SKM-1 treated with dmso at 0.1 percent for 144 hours (cell line): ENCODE data around the gene FBN1.

Experiments
- DNase-seq: peaks from one replicate; lab custom pipeline; 2025; ENCODE audit not compliant: unreplicated experiment; lab: John Stamatoyannopoulos, UW

Gene FBN1

DNA sequence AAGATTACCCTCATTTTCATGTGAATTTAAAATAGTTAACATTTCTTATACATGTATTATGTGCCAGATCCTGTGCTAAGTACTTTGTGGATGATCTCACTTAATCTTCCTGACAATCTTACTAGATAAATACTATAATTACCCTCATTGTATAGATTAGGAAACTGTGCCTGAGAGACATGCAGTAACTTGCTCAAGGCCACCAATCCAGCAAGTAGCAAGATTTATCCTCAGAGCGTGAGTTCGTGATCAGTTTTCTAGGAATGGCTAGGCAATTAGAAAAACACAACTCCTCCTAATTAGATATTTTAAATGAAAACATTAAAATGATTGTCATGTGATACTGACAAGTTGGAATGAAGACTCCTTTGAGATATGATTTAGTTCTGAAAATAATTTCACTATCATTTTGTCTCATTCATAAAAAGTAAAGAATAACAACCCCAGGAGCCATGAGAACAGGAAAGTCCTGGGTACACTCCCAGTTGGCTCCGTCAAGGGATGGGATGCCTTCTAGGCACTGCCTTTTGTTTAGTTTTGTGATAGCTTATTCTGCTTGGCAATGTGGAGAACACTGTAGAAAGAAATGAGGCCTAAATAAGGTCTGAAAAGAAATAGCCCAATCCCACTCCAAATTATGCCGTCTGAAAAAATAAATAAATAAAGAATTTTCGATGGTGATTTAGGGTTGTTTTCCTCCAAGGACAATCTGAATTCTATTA is 61.3 kb downstream of the FBN1 start:
- DNase-seq: no peak

DNA sequence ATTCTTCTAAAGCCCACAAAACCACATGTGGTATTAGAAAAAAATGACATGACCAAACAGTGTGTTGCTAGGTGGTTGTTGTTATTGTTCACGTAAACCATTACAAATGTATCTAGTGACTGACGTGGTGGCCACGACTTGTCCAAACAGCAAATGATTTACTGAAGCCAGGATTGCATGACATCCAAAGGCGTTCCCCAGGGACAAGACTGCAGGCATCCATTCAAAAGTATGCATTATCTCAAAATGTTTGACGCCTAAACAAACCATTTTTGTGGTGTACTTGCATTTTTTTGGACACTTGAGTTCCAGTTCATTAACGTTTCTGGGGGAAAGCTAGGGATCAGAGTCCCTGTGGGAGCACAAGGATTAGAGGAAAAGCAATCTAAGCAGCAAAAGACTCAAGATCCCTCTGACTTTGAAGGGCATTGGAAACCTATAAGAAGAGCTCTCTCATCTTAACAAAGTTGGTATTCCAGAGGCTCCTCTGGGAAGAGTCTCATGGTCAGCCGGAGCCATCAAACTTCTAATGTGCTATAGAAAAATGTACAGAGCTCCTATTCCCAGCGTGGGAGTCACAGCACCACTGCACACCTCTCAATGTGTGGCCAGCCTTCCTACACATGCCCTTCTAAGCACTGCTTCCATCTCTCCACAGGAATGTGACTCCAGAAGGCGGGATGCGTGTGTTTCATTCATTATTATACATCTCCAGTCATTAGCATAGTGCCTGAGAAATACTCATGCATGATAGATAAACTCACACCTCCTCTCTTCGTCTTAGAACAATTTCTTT is 62.9 kb downstream of the FBN1 start:
- DNase-seq: no peak

DNA sequence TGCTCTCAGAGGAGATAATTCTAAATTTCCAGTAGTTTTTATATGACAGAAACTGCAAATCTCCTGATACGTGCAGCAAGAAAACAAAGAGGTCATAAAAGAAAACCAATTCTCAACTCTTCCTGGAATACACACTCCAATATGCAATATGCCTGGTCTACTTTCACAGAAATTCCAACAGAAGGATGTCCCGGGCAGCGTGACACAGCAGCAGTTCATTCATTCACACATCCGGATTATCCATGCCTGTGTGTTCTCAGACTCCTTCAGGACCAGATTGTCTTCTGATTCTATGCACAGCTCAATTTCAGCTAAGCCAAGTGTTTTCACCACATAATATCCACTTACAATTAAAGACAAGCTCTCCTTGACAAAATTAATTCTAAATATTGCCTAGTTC is 64.3 kb downstream of the FBN1 start:
- no peak for DNase-seq

DNA sequence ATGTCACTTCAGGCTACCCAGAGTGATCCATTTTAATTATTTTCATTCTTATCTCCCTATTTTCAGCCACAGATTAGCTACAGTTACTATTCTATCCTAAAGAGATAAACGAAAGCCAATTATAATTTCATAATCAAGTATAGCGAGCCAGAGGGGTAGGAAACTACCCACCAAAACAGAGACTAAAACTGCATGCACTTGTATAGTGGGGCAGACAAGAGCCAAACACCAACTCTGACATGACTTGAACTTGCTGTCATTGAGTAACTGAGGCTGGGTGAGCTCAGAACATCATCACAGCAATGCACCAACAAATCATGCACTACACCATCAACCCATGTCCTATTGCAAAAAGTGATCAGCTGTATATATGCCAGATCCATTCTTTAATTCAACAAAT is 64.8 kb downstream of the FBN1 start:
- no peak for DNase-seq

DNA sequence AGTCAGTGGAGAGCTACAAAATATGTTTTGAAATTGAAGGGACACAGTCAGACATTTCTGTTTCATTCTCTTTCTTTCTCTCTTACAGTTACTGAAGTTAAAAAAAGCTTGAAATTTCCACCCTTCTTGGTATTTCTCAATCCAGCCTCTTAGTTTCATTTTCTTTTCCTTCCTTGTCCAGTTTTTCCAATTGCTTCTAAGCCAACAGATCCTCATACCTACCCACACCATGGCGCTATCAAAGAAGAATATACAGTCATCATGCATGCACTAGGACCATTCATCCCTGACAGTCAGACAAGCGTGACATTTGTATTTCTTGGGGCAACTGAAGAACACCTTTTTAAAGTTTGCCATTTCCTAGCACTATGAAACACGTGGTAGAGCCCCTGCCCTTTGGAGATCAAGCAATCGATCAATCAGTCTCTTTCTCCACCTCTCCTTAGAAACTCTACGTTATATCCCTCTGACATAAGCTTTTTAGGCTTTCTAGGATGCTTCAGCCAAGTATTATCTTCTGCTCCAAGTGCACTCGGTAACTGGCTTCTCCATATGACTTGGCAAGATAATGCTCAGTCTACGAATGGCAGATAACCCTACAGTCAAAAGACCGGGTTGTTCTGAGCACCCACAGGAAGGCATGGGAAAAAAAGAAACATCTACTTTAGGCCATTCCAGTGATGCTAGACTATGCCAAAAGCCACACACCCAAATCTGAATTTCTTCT is 65.4 kb downstream of the FBN1 start:
- no peak for DNase-seq

DNA sequence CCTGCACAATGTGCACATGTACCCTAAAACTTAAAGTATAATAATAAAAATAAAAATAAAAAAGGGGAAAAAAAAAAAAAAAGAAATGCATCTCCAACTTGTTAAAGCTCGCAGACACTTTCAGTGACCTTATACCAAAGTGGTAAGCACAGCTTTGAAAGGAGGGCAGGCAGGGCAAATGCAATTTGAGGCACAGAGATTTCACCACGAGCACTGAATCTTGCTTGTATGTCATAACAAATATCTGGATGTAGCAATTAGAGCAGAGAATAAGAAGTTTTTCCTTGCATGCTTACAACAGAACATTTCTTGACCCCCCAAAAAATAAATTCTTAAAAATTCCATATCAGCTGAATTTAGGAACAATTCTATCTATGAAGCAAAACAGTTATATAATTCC is 66.5 kb downstream of the FBN1 start:
- DNase-seq: no peak

DNA sequence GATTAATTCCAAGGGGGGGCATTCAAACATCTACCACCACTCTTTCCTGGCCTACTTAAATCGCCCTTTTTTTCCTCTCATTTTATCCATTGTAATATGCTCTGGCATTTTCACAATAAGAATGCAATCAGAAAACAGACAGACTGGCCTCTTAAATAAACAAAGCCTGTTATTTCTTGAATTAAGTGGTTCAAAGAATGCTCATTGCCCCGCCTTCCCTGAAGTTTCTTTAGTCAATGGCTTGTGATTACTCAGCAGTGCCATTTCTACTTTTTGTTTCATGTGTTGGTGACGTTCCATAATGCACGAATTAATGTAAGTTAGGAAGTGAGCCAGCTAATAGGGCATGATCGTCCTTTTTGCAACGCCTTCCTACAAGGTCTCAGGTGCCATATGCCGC is 68.0 kb downstream of the FBN1 start:
- no peak for DNase-seq

DNA sequence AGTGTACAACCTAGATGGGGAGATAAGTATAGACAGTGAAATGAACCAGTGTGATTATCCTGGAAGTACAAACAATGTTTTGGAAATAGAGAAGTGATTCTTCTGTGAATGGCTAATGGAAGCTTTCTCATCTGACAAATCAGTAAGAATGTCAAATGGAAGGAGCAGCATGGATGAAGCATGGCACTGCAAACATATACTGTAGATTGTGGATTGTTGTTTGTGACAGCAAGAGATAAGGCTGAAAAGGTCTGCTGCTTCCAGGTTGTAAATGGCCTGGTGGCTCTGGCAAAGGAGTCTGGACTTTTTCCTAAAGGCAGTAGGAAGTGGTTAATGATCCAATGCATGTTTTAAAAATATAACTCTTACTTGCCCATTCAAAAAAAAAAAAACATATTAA is 71.3 kb downstream of the FBN1 start:
- no peak for DNase-seq

DNA sequence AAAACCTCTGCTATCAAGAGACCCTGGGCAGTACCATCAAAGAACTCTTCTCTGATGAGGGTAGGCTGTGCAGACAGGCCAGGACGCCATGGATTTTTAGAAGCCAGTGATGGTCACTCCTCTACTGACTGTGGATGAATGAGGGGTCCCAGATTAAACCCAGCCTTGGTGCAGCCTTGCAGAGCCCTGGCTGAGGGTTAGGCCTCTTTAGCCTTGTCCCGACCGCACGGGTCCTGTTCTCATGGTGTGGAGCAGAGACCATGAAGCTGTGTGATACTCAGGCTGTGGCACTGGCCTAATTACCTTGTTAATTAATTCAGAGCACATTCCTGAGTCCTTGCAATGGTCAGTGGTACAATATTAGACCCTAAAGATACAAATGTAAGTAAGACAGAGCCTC is 71.7 kb downstream of the FBN1 start:
- DNase-seq: no peak

DNA sequence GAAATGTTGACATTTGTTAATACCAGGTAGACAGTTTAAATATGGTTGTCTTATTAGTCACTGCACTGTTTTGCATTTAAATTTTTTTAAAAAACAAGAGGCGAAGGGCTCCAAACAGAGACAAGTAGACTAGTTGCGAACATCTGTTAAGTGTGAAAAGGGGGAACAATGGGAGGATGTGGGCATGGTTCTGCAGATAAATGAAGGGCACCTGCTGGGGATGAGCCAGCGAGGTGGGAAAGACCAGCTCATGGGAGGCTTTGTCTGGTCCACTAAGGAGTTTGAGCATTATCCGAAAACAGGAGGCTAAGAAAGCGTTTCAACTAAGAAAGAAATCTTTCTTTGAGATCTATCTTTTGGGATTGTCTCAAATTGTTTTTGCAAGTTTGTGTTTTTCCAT is 72.7 kb downstream of the FBN1 start:
- no peak for DNase-seq

DNA sequence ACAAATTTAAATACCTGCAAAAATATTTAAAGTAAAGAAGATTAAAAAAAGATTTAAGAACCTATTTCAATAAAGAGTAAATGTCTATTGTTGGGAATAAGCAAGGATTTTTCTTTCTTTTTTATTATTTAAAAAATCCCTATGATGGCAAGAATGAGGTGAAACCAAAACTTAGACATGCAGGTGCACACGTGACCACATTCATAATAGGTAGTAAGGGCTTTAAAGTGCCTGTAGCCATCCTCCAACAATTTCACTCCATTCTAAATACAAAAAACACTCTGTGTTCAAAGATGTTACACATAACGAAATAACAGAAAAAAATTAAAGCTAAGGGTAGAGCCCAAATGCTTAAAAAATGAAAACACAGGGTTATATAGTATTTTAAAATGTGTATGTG is 74.0 kb downstream of the FBN1 start:
- no peak for DNase-seq

DNA sequence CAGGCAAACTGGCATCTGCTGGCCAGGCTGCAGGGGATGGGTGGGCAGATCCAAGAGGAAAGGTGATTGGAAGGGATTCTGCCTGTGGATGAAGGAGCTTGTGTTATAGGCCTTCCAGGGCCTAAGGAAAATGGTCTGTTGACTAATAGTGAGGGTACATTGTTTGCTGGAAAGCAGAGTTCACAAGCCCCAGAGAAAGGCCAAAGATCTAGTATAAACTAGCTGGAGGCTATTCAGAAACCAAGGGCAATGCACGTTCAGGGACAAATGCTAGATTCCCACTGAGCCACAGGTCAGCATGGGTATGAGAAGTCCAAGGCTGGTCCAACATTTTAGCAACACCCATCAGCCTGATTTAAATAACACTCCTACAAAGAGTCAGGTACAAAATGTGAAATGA is 74.7 kb downstream of the FBN1 start:
- DNase-seq: no peak

DNA sequence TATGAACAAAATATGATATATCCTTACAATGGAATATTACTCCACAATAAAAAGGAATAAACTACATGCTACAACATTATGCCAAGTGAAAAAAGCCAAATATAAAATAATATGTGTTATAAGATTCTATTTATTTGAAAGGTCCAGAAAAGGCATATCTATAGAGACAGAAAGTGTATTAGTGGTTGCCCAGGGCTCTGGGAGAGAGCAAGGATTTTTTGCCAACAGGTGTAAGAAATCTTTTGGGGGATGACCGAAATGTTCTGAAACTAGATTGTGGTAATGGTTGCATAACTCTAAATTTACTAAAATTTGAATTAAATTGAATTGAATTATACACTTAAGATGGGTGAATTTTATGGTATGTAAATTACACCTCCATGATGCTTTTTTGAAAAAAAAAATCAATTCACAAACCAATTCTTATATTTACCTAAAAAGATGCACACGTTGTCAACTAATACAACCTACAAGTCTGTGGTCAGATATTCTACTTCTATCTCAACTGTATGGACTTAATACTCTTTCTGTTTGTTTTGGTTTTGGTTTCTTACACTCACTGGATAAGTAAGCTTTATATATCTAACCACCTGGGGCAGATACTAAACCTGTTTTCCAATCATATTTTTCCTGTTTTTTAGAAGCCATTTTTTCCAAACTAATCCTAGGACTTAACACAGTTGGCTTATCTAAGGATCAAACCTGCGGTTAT is 75.8 kb downstream of the FBN1 start:
- no peak for DNase-seq

DNA sequence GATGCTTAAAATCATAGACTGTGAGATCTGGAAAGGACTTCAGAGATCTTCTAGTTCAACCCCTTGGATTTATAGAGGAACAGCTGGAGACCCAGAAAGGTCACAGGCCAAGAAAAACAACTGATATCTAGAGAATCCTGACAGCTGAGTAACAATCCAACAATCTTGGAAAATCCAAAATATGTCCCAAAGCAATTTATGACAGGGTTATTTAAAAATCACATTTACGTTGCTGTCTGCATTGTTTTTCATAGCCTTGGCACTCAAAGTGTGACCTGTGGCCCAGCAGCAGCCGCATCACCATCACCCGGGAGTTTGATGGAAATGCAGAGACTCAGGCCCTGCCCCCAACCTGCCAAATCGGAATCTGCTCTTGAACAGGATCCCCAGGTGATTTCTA is 78.8 kb downstream of the FBN1 start:
- no peak for DNase-seq

DNA sequence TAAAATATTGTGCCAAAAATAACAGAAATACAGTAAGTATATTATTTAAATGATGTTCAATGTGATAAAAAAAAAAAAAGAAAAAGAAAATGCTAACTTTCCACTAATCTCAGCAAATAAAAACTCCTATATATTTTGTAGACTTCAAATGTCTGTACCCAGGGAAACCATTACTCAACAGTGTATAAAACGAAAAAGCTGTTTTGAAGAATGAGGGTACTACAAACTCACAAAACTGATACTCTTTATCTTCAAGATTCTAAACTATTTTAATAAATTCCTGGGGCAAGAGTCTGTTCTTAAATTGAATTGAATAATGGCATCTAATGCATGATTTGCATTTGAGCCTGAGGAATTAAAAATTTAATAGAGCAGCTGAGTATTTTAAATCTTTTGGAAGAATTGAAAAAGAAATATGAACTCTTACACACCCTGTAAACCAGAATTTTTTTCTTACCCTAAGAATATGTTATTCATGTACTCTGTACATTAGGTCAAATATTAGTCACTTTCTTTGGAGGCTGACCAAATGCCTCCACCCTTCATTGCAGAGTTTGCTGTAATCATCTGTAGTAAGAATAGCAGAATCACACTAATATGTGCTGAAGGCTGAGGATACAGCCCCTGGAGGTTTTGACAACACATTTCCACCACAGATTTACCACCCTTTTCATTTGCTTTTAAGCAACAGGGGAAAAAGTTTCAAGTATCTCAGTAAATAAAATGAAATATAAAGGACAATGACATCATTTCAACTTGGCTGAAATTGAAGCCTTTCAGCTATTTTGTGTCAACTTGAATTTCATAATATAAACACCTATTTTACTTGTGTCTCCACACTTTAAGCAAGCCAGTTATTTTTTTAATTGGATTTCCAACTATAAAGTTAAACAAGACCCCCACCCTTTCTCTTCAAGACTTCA is 79.7 kb downstream of the FBN1 start:
- no peak for DNase-seq

DNA sequence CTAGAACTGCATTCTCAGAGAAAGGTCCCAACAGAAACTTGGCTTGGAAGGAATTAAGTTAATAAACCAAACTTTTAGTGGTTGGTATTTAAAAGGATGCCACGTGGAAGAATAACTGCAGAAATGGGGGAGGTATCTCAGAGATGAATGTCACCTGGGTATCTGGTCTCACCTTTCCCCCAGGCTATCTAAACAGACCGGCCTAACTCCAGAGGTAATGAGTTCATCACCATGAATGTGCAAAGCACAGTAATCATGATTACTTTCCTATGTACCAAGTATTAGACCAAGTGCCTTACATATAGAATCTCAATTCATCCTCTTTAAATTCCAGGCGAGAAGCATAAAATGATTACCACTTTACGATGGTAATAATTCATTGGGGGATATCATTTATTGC is 80.8 kb downstream of the FBN1 start:
- DNase-seq: no peak

DNA sequence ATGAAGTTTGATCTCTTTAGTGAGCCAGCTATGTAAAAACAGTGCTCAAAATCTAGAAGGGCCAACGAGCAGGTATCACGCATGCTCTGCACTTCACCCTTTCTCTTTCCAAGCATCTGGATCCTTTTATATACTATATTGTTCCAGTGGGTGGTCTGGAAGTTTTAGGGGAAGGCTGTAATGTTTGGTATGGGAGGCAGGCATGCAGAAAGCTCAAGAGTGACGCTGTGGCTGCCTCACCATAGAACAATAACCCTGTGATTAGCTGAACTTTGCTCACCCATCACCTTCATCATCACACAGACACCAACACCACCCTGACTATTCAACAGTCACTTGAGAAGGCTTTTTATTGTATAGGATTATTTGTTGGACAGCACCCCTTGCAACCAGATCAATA is 81.6 kb downstream of the FBN1 start:
- no peak for DNase-seq

DNA sequence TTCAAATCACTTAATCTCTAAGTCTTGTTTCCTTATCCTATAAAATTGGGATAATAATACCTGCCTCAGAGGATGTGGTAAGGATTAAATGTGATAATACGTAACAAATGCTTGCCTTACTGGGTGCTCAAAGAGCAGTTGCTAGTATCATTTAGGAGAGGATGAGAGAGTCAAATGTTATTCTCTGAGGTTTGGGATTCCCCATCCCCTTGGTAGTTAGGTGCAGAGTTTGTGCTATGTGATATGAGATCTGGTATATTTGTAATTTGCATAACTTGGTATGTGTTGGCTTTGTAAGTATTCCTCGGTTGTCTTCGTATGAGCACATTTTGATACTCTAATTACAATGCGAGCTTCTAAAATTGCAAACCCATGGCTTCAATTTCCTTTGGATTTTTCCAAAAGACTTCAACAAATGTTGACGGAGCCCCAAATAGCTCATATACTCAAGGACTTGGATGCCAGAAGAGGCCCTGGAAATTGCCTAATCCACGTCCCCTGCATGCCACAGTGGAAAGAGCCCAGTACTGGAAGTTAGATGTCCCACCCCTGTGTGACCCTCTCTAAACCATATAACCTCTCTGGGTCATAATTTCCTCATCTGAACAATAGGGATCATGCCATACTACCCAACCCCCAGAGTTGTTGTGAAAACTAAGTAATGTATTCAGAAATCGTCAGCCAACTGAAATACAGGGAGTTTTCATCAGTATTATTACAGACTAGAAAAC is 85.0 kb downstream of the FBN1 start:
- DNase-seq: no peak

DNA sequence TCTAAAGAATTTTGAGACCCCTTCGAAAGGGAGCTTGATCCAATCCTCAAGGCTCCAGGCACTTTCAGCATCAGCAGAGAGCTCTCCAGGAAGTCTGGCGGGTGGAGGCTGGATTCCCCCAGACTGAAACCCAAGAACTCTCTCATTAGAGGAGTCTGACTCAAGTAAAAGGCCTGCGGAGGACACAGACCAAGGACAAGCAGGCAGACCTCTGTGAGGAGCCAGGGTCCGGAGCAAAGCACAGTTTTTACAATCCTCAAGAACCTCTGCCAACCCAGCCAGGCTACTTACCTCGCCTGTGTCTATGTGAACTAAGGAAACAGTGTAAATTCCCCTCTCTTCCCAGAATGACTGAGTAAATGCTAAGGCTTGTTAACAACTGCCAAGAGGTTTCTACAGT is 86.2 kb downstream of the FBN1 start:
- no peak for DNase-seq

DNA sequence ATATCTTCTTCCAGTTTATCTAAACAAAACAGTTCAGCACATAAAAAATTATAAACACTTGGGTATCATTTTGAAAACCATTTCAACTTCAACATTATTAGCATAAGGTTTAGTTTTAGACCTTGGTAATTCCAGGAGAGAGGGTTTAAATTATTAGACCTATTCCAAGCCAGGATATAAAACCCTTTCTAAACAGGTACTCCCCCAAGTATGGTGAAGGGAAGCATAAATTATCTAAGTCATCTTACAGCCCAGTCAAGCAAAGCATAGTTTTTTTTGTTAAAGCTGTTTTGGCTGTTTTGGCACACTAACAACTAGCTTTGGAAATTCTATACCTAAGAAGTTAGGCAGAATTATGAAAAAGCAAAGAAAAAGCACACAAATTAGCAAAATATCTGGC is 87.3 kb downstream of the FBN1 start:
- DNase-seq: no peak
